HG02885 (cell line): Measurements from ENCODE around the gene PYHIN1.

Experiments
- ATAC-seq: cut with Tn5 transposase; IDR thresholded peaks from one replicate; pipeline ENCODE4 v1.9.1; 2021; ENCODE audit warnings: mild to moderate bottlenecking; ENCODE audit not compliant: unreplicated experiment, poor library complexity

Gene PYHIN1

DNA sequence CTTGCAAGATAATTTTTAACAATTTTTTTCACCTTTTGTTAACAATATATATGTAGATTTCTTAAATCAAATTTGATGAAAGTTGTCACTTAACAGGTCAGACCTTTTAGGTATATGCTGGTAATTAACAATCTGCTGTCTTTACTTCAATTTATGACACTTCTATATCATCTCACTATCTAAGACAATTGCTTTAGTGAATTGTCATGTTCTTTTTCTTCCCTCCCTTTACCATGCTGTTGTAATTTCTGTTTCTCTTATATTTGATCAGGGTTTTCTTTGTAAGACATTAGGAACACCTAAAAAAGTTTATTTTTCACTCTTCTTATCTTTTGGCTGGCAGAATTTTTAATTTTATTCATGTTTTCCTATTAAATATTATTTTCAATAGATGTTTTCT is 80.4 kb downstream of the PYHIN1 start:
- no peak for ATAC-seq

DNA sequence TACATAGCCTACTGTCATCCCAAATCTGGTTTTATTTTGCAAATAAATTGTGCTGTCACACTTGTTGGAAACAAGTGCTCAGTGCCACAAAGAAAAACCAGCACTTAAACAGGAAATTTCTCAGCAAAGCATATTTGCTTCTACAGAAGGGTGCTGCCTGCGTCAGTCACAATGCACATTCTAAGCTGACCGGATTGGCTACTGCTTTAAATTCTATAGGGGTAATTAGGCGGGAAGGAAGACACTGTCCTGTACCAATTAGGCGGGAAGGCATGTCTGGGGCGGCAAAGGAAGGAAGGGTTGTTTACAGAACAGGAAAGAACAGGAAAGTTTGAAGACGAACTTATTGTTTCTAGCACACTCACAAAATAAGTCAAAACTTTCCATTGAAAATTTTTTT is 81.1 kb downstream of the PYHIN1 start:
- ATAC-seq, result peak; percentile 33

DNA sequence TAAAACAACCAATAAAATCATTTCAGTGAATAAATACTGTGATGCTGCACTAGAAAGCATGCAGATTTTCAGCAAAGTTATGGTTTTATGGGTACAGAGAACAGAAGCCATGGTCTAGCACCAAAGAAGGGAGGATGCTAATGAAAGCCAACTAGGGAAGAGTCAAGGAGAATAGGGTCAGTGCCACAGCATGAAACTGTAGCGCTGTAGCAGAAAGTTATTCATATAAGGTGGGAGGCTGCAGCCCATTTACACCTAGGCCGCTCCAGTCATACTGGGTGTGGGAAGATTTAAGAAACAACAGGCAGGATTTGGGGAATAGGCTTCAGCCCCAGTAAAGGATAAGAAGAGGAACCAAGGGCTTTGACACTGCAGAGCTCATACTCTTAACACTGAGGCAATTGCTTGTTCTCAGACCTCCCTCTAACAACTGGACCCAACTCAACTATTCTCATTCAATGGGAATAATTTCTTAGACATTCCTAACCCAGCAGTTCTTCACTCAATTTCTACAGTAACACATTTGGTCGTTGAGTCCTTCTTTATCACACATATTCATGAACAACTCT is 82.7 kb downstream of the PYHIN1 start:
- ATAC-seq, result no peak

DNA sequence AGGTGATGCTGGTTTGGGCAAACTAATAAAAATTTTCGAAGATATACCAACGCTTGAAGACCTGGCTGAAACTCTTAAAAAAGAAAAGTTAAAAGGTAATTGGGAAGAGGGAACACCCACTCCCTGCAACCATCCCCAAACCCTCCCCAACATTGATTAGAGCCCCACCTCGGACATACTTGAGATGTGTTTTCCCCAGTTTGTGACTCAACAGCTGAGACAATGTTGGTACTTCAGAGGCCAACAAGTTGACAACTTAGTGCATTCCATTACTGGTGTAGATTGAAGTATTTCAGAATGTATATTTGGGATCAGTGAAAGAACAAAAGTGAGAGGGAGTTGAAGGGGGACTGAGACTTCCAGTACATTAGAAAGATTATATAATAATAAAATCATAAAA is 83.5 kb downstream of the PYHIN1 start:
- no peak for ATAC-seq

DNA sequence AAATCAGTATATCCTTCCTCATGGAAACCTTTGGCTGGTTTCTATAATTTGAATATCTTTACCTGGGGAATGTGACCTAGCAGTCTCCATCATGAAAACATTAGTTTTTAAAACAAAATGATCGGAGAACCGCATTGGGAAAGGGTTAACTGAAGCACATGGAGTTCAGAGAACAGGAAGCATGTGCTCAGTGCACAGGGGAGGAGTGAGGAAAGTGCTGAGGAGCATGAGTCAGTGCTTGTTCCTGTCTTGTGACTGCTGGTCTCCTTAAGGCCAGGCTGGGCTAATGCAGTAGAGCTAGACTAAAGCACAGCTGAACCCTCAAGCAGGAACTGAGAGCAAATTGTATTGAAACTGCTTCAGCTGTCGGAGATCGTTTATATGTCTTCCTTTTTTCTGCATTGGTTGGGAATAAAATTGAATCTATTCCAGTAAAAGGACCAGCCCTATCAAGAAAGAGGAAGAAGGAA is 84.1 kb downstream of the PYHIN1 start:
- peak; percentile 97 for ATAC-seq

DNA sequence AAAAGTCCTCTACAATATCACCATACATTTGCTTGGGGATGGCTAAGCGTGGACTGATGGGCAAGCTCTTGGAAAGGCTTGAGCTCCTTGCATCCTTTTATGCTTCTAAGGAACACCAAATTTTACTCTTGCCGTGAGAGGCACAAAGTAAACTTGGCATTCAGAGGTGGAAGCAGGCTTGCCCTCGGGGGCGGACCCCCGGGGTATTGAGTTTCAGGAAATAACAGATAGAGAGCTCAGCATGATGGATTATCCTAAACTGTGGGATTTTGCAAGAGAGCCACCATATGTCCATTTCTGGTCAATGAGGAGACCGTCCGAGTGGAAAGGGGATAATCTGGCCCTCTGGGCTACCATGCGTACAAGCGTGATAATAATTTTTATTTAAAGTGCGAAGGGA is 92.4 kb downstream of the PYHIN1 start:
- no peak for ATAC-seq

DNA sequence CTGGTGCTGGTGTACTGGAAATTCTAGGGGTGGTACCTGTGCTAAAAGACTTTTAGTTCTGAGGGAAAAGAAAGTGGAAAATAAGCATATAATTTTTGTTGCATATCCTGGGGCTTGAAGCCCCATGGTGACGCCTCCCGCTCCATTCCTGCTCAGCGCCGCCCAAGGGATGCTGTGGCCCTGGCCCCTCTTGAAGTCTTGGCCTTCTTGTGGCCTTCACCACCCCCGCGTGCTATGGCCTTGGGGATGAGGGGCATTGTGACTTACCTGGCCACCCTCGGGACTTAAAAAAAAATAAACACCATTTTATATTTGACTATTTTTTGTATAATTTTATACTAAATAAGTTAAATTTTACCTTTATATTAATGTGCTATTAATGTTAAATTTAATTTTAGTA is 93.7 kb downstream of the PYHIN1 start:
- ATAC-seq, result no peak
